ENCODE measurements around the gene ASCC3.

DNA sequence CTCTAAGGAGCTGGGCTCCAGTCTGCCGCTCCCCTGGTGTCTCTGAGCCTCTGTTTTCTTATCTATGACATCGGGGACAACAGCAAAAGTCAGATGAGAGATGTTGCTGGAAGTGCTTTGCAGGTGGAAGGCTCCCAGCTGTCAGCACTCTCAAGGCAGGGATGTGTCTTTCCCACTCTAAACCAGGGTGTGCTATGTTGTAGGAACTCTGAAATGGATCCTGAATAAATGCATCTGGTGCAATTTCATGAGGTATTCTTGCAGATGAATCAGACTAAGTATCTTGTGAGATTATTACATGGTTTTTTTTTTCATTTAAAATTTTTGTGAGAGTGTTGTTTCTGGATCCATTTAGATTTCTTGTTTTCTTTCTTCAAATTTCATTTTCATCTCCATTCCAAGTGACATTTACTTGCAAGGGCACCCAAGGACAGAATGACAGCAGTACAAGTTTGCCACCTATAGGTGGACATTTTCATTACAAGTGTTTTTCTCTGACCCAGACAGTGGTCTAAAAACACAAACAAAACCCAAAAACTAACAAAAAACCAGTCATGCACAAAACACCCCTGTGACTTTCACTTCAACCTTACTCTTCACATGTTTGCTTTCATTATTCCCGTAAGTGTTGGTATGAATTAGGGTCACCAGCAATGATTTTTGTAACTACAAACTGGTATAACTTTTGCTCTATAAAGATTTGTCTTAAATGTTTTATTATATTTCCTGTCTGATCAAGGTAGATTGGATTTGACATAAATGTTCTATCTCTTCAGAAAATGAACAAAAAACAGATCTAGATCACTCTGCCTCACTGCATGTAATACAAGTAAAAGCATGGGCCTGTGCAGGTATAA is 401.7 kb downstream of the ASCC3 start:
- TF ChIP-seq POLR2A (IDR thresholded peaks at IDR 0.05): no peak
- TF ChIP-seq, protein P1, sequence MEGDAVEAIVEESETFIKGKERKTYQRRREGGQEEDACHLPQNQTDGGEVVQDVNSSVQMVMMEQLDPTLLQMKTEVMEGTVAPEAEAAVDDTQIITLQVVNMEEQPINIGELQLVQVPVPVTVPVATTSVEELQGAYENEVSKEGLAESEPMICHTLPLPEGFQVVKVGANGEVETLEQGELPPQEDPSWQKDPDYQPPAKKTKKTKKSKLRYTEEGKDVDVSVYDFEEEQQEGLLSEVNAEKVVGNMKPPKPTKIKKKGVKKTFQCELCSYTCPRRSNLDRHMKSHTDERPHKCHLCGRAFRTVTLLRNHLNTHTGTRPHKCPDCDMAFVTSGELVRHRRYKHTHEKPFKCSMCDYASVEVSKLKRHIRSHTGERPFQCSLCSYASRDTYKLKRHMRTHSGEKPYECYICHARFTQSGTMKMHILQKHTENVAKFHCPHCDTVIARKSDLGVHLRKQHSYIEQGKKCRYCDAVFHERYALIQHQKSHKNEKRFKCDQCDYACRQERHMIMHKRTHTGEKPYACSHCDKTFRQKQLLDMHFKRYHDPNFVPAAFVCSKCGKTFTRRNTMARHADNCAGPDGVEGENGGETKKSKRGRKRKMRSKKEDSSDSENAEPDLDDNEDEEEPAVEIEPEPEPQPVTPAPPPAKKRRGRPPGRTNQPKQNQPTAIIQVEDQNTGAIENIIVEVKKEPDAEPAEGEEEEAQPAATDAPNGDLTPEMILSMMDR (IDR thresholded peaks at IDR 0.05): peak; percentile 21 to 69 (median 54)

Measured in esophagus squamous epithelium (tissue), 4 donors.